NT2/D1 (cell line): Measurements from ENCODE around the gene ACSM3.
A peak's percentile ranks its signal among the peaks of the same experiment; 100 is the strongest.

Experiments used
- SUZ12 ChIP-seq: IDR thresholded peaks from 2 replicates; pipeline ENCODE4 v1.6.1; 2011; ENCODE audit not compliant: insufficient read length, insufficient read depth; ENCODE audit errors: extremely low read depth
- YY1 ChIP-seq: IDR thresholded peaks from 2 replicates; pipeline ENCODE4 v1.6.1; 2011; ENCODE audit not compliant: insufficient read length, insufficient read depth

DNA sequence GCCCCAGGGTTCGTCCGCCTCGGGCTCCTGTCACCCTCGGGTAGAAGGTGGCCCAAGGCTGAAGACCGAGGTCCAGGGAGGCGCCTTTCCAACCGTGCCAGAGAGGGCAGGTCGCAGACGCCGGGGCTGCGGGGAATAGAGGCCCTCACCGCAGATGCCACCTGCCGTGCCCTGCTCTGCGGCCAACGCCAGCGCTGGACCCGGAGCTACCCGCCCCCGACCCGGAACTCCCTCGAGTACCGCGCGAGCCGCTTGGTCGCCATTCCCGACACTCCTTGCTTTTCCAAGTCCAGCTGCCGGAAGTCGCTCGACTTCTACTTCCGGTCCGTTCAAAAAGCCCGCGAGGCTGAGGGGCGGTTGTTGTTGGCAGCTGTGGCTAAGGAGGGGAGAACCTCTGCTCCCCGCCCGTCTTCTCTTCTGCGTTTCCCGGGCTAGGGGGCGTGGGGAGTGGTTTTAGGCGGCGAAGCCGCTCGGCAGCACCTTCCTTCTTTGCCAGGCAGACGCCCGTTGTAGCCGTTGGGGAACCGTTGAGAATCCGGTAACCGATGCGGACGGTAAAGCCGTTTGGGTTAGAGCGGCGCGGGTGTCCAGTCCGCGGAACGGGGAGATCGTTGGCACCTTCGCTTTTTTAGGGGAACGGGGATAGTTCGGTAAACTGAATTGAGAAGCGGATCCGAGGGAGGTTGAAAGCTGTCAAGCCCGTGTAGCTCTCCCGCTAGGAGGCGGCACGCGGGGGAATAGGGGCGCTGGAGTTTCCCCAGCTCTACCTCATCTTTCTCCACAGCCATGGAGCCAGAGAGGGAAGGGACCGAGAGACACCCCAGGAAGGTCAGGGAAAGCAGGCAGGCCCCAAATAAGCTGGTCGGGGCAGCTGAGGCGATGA lies 42.6 kb downstream of the ACSM3 start, which contains the start of the genes ERI2 and REXO5:
- TF ChIP-seq SUZ12: no peak
- TF ChIP-seq YY1: peak; percentile 75
